Uterus (tissue), 2 donors: ENCODE measurements around the gene NCDN.

Experiments
- CTCF ChIP-seq, 4 experiments: fragments of 200-600 bp in 2 of 4; fragments of 450-650 bp in 2 of 4; sonication (generic) in 2 of 4; IDR thresholded peaks; one replicate each; pipeline ENCODE4 v1.5.1; 2016 to 2019; ENCODE audit warnings: antibody characterized with exemption in 4 of 4, mild to moderate bottlenecking in 2 of 4, moderate library complexity in 1 of 4
- POLR2A ChIP-seq, 2 donors: fragments of 450-650 bp; IDR thresholded peaks; one replicate each; pipeline ENCODE4 v1.6.1; 2016; ENCODE audit warnings: antibody characterized with exemption in 2 of 2, mild to moderate bottlenecking in 1 of 2, moderate library complexity in 1 of 2

GRCh38 chr1:35597870-35598269 lies 40.3 kb downstream of the NCDN start:
- TF ChIP-seq CTCF (IDR thresholded peaks at IDR 0.05): no peak
- TF ChIP-seq POLR2A (IDR thresholded peaks at IDR 0.05): no peak
